Coronary artery (tissue), 2 donors: ENCODE results near the gene ABCG1.

Experiments used
- DNase-seq: peaks from one replicate; pipeline ENCODE4 v3.0.0-alpha.2; 2017; ENCODE audit warnings: low spot score
- H3K27ac ChIP-seq, 2 donors: fragments of 200-600 bp; sonication (generic); one replicate each; pipeline ENCODE4 v1.5.1; 2016 to 2019
- H3K4me3 ChIP-seq: fragments of 200-600 bp; sonication (generic); 2 replicates; pipeline ENCODE4 v1.5.1; 2016; ENCODE audit warnings: mild to moderate bottlenecking, moderate library complexity
- CTCF ChIP-seq: fragments of 200-600 bp; sonication (generic); IDR thresholded peaks from one replicate; pipeline ENCODE4 v1.5.1; 2019; ENCODE audit warnings: antibody characterized with exemption

The ABCG1 gene

GRCh38 chr21:42228709-42229220, 9.8 kb downstream of the ABCG1 start:
- DNase-seq = peak; percentile 71
- Histone ChIP-seq H3K27ac (peak overlapping the region in 1 of 2 donors; percentile 80), H3K4me3 (peak overlapping the region; percentile 28)
- TF ChIP-seq CTCF = no peak

GRCh38 chr21:42229676-42230075, 10.7 kb downstream of the ABCG1 start:
- Histone ChIP-seq H3K4me3 (no peak overlapping the region), H3K27ac (no peak overlapping the region)
- DNase-seq = no peak
- TF ChIP-seq CTCF = no peak

GRCh38 chr21:42230178-42230577, 11.2 kb downstream of the ABCG1 start:
- Histone ChIP-seq H3K4me3 (no peak overlapping the region), H3K27ac (peak overlapping the region in 1 of 2 donors; percentile 9)
- no peak for TF ChIP-seq CTCF
- DNase-seq = no peak

GRCh38 chr21:42230636-42231035, 11.7 kb downstream of the ABCG1 start:
- no peak for TF ChIP-seq CTCF
- no peak for DNase-seq
- Histone ChIP-seq H3K27ac (peak overlapping the region in 1 of 2 donors; percentile 9), H3K4me3 (no peak overlapping the region)

- peak overlapping the region in 1 of 2 donors; percentile 88 for H3K27ac ChIP-seq
- no peak for TF ChIP-seq CTCF
- DNase-seq = no peak
- no peak overlapping the region for H3K4me3 ChIP-seq
Observed at GRCh38 chr21:42231756-42232155, 12.8 kb downstream of the ABCG1 start.

- no peak for DNase-seq
- Histone ChIP-seq H3K27ac (peak overlapping the region in 1 of 2 donors; percentile 88), H3K4me3 (no peak overlapping the region)
- TF ChIP-seq CTCF = no peak
Observed at GRCh38 chr21:42232176-42232825, 13.4 kb downstream of the ABCG1 start.
